HEK293 (cell line): Measurements from ENCODE around the gene MAPKAPK3.

Source experiments
- ATF2 ChIP-seq: fragments of 450-650 bp; formaldehyde crosslinking; IDR thresholded peaks from 2 replicates; pipeline ENCODE4 v1.5.1; 2016; ENCODE audit warnings: missing biosample characterization, missing genetic modification characterization, low read depth
- KLF1 ChIP-seq: fragments of 450-650 bp; formaldehyde crosslinking; IDR thresholded peaks from 2 replicates; pipeline ENCODE4 v1.5.1; 2016; ENCODE audit warnings: missing biosample characterization, missing genetic modification characterization
- TCF7L2 ChIP-seq: IDR thresholded peaks from 2 replicates; pipeline ENCODE4 v1.6.1; 2011; ENCODE audit warnings: low read depth, mild to moderate bottlenecking, inconsistent platforms, low read length, moderate library complexity, borderline replicate concordance
- ZNF157 ChIP-seq: fragments of 450-650 bp; formaldehyde crosslinking; IDR thresholded peaks from 2 replicates; pipeline ENCODE4 v1.5.1; 2016; ENCODE audit warnings: missing biosample characterization, missing genetic modification characterization
- ZNF26 ChIP-seq: fragments of 450-650 bp; formaldehyde crosslinking; IDR thresholded peaks from 2 replicates; pipeline ENCODE4 v1.5.1; 2016; ENCODE audit warnings: missing biosample characterization, missing genetic modification characterization
- ZNF530 ChIP-seq: fragments of 450-650 bp; formaldehyde crosslinking; IDR thresholded peaks from 2 replicates; pipeline ENCODE4 v1.5.1; 2016; ENCODE audit warnings: low read depth, missing biosample characterization, missing genetic modification characterization
- ZNF610 ChIP-seq: fragments of 450-650 bp; formaldehyde crosslinking; IDR thresholded peaks from 2 replicates; pipeline ENCODE4 v1.5.1; 2016; ENCODE audit warnings: missing biosample characterization, missing genetic modification characterization, borderline replicate concordance
- ZNF707 ChIP-seq: fragments of 450-650 bp; formaldehyde crosslinking; IDR thresholded peaks from 2 replicates; pipeline ENCODE4 v1.5.1; 2016; ENCODE audit warnings: missing biosample characterization, missing genetic modification characterization
- TF ChIP-seq, protein P1 (sequence below): fragments of 450-650 bp; formaldehyde crosslinking; IDR thresholded peaks from 2 replicates; pipeline ENCODE4 v1.5.1; 2017; ENCODE audit warnings: missing biosample characterization, missing genetic modification characterization
- TF ChIP-seq, protein P2 (sequence below): fragments of 450-650 bp; formaldehyde crosslinking; IDR thresholded peaks from 2 replicates; pipeline ENCODE4 v1.5.1; 2016; ENCODE audit warnings: missing biosample characterization, missing genetic modification characterization

GRCh38 chr3:50656417-50657195 is 39.7 kb downstream of the MAPKAPK3 start:
- TF ChIP-seq ZNF157 (tag by site-specific recombination), result no peak
- TF ChIP-seq ZNF530 (tag by site-specific recombination), result no peak
- TF ChIP-seq ZNF707 (tag by site-specific recombination), result no peak
- no peak for TF ChIP-seq TCF7L2
- no peak for TF ChIP-seq ATF2 (tag by site-specific recombination)
- no peak for TF ChIP-seq KLF1
- TF ChIP-seq, protein P1, sequence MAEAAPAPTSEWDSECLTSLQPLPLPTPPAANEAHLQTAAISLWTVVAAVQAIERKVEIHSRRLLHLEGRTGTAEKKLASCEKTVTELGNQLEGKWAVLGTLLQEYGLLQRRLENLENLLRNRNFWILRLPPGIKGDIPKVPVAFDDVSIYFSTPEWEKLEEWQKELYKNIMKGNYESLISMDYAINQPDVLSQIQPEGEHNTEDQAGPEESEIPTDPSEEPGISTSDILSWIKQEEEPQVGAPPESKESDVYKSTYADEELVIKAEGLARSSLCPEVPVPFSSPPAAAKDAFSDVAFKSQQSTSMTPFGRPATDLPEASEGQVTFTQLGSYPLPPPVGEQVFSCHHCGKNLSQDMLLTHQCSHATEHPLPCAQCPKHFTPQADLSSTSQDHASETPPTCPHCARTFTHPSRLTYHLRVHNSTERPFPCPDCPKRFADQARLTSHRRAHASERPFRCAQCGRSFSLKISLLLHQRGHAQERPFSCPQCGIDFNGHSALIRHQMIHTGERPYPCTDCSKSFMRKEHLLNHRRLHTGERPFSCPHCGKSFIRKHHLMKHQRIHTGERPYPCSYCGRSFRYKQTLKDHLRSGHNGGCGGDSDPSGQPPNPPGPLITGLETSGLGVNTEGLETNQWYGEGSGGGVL (tag by site-specific recombination), result no peak
- TF ChIP-seq, protein P2, sequence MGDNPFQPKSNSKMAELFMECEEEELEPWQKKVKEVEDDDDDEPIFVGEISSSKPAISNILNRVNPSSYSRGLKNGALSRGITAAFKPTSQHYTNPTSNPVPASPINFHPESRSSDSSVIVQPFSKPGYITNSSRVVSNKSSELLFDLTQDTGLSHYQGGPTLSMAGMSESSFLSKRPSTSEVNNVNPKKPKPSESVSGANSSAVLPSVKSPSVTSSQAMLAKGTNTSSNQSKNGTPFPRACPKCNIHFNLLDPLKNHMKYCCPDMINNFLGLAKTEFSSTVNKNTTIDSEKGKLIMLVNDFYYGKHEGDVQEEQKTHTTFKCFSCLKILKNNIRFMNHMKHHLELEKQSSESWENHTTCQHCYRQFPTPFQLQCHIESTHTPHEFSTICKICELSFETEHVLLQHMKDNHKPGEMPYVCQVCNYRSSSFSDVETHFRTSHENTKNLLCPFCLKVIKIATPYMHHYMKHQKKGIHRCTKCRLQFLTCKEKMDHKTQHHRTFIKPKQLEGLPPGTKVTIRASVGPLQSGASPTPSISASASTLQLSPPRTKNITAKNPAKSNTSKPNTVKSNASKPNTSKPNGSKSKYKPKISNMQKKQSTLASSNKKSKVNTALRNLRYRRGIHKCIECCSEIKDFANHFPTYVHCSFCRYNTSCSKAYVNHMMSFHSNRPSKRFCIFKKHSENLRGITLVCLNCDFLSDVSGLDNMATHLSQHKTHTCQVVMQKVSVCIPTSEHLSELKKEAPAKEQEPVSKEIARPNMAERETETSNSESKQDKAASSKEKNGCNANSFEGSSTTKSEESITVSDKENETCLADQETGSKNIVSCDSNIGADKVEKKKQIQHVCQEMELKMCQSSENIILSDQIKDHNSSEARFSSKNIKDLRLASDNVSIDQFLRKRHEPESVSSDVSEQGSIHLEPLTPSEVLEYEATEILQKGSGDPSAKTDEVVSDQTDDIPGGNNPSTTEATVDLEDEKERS (tag by site-specific recombination), result no peak
- TF ChIP-seq ZNF26 (tag by site-specific recombination), result no peak
- TF ChIP-seq ZNF610 (tag by site-specific recombination), result no peak
